A673 (cell line): ENCODE measurements around the gene FRMD4A.

Source experiments
- EZH2 ChIP-seq: fragments of 200-600 bp; sonication (generic); IDR thresholded peaks from 2 replicates; pipeline ENCODE4 v1.6.1; 2017; ENCODE audit warnings: borderline replicate concordance, low read depth, mild to moderate bottlenecking, mixed read lengths, antibody characterized with exemption, low read length; ENCODE audit not compliant: poor library complexity, severe bottlenecking
- TF ChIP-seq, protein P1 (sequence below): fragments of 300-800, 200-600 bp; sonication (generic); conservative IDR thresholded peaks from 2 replicates; pipeline ENCODE4 v1.5.1; 2017; ENCODE audit warnings: low read depth, mild to moderate bottlenecking, antibody characterized with exemption, low read length, moderate library complexity, mixed read lengths

DNA sequence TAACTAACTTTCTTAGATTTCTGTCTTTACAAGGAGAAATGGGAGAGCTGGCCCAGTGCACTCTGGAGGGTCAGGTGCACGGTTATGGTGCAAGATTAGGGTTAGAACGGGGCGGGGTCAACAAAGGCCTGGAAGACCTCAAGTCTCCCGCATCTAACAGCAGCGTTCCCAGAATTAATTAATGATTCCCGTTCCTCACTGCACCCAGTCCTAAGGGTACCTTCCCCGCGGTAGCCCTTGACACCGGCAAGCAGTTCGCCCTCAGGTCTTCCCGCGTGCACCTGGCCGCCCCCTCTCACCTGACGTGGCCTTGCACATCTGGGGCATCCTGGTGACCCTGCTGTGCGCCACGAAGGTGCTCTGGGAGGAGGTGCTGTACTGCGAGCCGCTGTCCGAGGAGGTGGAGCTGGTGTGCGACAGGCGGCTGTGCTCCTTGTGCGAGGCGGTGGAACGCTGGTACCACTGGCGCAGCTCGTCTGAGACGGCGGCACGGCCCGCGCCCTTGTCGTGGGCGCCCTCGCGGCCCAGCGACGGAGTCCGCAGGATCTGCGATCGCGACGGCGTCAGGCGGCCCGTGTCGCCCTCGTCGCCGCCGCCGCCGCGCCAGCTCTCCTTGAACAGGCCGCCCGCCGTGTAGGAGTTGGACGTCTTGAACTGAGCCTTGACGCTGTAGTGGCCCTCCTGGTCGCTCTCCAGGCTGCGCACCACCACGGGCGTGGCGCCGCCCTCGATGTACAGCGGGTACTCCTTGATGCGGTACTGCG lies 674.2 kb downstream of the FRMD4A start:
- TF ChIP-seq, protein P1, sequence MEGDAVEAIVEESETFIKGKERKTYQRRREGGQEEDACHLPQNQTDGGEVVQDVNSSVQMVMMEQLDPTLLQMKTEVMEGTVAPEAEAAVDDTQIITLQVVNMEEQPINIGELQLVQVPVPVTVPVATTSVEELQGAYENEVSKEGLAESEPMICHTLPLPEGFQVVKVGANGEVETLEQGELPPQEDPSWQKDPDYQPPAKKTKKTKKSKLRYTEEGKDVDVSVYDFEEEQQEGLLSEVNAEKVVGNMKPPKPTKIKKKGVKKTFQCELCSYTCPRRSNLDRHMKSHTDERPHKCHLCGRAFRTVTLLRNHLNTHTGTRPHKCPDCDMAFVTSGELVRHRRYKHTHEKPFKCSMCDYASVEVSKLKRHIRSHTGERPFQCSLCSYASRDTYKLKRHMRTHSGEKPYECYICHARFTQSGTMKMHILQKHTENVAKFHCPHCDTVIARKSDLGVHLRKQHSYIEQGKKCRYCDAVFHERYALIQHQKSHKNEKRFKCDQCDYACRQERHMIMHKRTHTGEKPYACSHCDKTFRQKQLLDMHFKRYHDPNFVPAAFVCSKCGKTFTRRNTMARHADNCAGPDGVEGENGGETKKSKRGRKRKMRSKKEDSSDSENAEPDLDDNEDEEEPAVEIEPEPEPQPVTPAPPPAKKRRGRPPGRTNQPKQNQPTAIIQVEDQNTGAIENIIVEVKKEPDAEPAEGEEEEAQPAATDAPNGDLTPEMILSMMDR: no peak
- no peak for TF ChIP-seq EZH2
